HEK293 (cell line): ENCODE measurements around the gene HLF.

Experiments
- GFI1B ChIP-seq: fragments of 450-650 bp; formaldehyde crosslinking; IDR thresholded peaks from 2 replicates; pipeline ENCODE4 v1.5.1; 2016; ENCODE audit warnings: missing biosample characterization, missing genetic modification characterization
- HOXD13 ChIP-seq: sonication (generic); formaldehyde crosslinking; IDR thresholded peaks from 2 replicates; pipeline ENCODE4 v1.8.0; 2022; ENCODE audit warnings: missing genetic modification reagents, borderline replicate concordance
- SP3 ChIP-seq: fragments of 450-650 bp; formaldehyde crosslinking; IDR thresholded peaks from 2 replicates; pipeline ENCODE4 v1.5.1; 2016; ENCODE audit warnings: missing biosample characterization, missing genetic modification characterization
- ZBTB1 ChIP-seq: fragments of 450-650 bp; formaldehyde crosslinking; IDR thresholded peaks from 2 replicates; pipeline ENCODE4 v1.5.1; 2016; ENCODE audit warnings: missing biosample characterization, missing genetic modification characterization
- ZFP37 ChIP-seq: fragments of 450-650 bp; formaldehyde crosslinking; IDR thresholded peaks from 2 replicates; pipeline ENCODE4 v1.5.1; 2016; ENCODE audit warnings: missing biosample characterization, missing genetic modification characterization
- ZNF121 ChIP-seq: fragments of 450-650 bp; formaldehyde crosslinking; IDR thresholded peaks from 2 replicates; pipeline ENCODE4 v1.5.1; 2016; ENCODE audit warnings: missing biosample characterization, missing genetic modification characterization
- ZNF16 ChIP-seq: fragments of 450-650 bp; formaldehyde crosslinking; IDR thresholded peaks from 2 replicates; pipeline ENCODE4 v1.5.1; 2016; ENCODE audit warnings: low read depth, missing biosample characterization, missing genetic modification characterization
- ZNF202 ChIP-seq: fragments of 450-650 bp; formaldehyde crosslinking; IDR thresholded peaks from 2 replicates; pipeline ENCODE4 v1.5.1; 2016; ENCODE audit warnings: missing biosample characterization, missing genetic modification characterization, borderline replicate concordance
- ZNF239 ChIP-seq: fragments of 450-650 bp; formaldehyde crosslinking; IDR thresholded peaks from 2 replicates; pipeline ENCODE4 v1.5.1; 2016; ENCODE audit warnings: missing biosample characterization, missing genetic modification characterization
- ZNF311 ChIP-seq: fragments of 450-650 bp; formaldehyde crosslinking; IDR thresholded peaks from 2 replicates; pipeline ENCODE4 v1.5.1; 2017; ENCODE audit warnings: missing biosample characterization, missing genetic modification characterization, borderline replicate concordance
- ZNF341 ChIP-seq: fragments of 450-650 bp; formaldehyde crosslinking; IDR thresholded peaks from 2 replicates; pipeline ENCODE4; 2016; ENCODE audit warnings: low read depth, missing biosample characterization, missing genetic modification characterization
- ZNF423 ChIP-seq: fragments of 450-650 bp; formaldehyde crosslinking; IDR thresholded peaks from 2 replicates; pipeline ENCODE4 v1.5.1; 2016; ENCODE audit warnings: missing biosample characterization, missing genetic modification characterization
- ZNF501 ChIP-seq: fragments of 450-650 bp; formaldehyde crosslinking; IDR thresholded peaks from 2 replicates; pipeline ENCODE4 v1.5.1; 2016; ENCODE audit warnings: missing biosample characterization, missing genetic modification characterization
- ZNF521 ChIP-seq: fragments of 450-650 bp; formaldehyde crosslinking; IDR thresholded peaks from 2 replicates; pipeline ENCODE4 v1.5.1; 2017; ENCODE audit warnings: missing biosample characterization, mild to moderate bottlenecking, missing genetic modification characterization
- ZNF600 ChIP-seq: fragments of 450-650 bp; formaldehyde crosslinking; IDR thresholded peaks from 2 replicates; pipeline ENCODE4 v1.5.1; 2016; ENCODE audit warnings: missing biosample characterization, missing genetic modification characterization
- ZNF624 ChIP-seq: fragments of 450-650 bp; formaldehyde crosslinking; IDR thresholded peaks from 2 replicates; pipeline ENCODE4 v1.5.1; 2017; ENCODE audit warnings: missing biosample characterization, missing genetic modification characterization
- ZSCAN16 ChIP-seq: fragments of 450-650 bp; formaldehyde crosslinking; IDR thresholded peaks from 2 replicates; pipeline ENCODE4 v1.5.1; 2016; ENCODE audit warnings: missing biosample characterization, missing genetic modification characterization
- TF ChIP-seq, protein P1 (sequence below): fragments of 450-650 bp; formaldehyde crosslinking; IDR thresholded peaks from 2 replicates; pipeline ENCODE4; 2016; ENCODE audit warnings: missing biosample characterization, missing genetic modification characterization
- TF ChIP-seq, protein P2 (sequence below): fragments of 450-650 bp; formaldehyde crosslinking; IDR thresholded peaks from 2 replicates; pipeline ENCODE4 v1.5.1; 2016; ENCODE audit warnings: missing biosample characterization, missing genetic modification characterization
- TF ChIP-seq, protein P3 (sequence below): fragments of 450-650 bp; formaldehyde crosslinking; IDR thresholded peaks from 2 replicates; pipeline ENCODE4 v1.5.1; 2016; ENCODE audit warnings: missing biosample characterization, missing genetic modification characterization
- TF ChIP-seq, protein P4 (sequence below): fragments of 450-650 bp; formaldehyde crosslinking; IDR thresholded peaks from 2 replicates; pipeline ENCODE4 v1.5.1; 2016; ENCODE audit warnings: missing biosample characterization, missing genetic modification characterization
- TF ChIP-seq, protein P5 (sequence below): fragments of 450-650 bp; formaldehyde crosslinking; IDR thresholded peaks from 2 replicates; pipeline ENCODE4 v1.5.1; 2016; ENCODE audit warnings: missing biosample characterization, missing genetic modification characterization, low read depth
- TF ChIP-seq, protein P6 (sequence below): fragments of 450-650 bp; formaldehyde crosslinking; IDR thresholded peaks from 2 replicates; pipeline ENCODE4 v1.5.1; 2016; ENCODE audit warnings: missing biosample characterization, missing genetic modification characterization
- TF ChIP-seq, protein P7 (sequence below): fragments of 450-650 bp; formaldehyde crosslinking; optimal IDR thresholded peaks from 2 replicates; pipeline ENCODE3; 2016; ENCODE audit warnings: missing biosample characterization, mild to moderate bottlenecking, missing genetic modification characterization
- TF ChIP-seq, protein P8 (sequence below): fragments of 450-650 bp; formaldehyde crosslinking; IDR thresholded peaks from 2 replicates; pipeline ENCODE4 v1.5.1; 2017; ENCODE audit warnings: missing biosample characterization, missing genetic modification characterization

Gene HLF

DNA sequence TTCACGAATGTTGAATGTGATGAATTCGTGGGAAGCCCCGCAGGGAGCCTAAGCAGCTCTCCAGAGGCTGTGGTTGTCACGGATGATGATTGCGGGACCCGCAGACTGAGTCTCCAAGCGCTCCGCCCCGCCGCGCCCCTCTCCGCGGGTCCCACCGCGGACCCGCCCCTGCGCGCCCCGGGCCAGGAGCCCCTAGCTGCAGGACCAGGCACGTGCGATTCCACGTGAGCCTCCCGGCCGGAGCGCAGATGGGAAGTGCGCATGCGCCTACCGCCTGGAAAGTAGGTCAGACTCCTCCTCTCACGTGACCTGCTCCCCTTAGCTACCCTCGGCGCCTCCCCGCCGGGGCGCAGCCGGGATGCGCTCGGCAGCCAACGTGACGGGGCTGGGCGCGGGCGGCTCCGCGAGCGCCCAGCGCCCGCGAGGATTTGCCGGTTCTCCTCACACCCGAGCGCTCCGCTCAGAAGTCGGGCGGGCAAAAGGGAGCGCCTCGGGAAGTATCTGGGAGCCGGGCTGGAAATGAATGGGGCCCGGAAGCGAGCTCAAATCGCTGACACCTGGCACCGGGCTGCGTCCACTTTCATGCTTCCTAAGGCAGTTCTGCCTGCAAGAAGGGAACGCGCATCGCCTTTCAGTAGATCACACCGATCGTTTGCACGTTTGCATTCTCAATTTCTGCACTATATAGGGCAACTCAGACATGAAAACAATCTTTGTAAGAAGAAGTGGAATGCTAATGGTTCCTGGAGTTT is 26.4 kb upstream of the HLF start (continued):
- TF ChIP-seq HOXD13 (no peak), ZNF521 (tag by site-specific recombination) (no peak), ZNF202 (no peak), SP3 (tag by site-specific recombination) (peak; percentile 84), ZNF239 (tag by site-specific recombination) (no peak), ZNF501 (tag by site-specific recombination) (no peak), ZNF311 (no peak), ZSCAN16 (tag by site-specific recombination) (no peak), ZFP37 (tag by site-specific recombination) (no peak), ZNF16 (tag by site-specific recombination) (no peak), ZNF341 (tag by site-specific recombination) (peak; percentile 59; the same call in 1 of the 2 replicates), ZNF121 (tag by site-specific recombination) (no peak), ZNF624 (no peak), ZNF600 (tag by site-specific recombination) (no peak), ZBTB1 (no peak), GFI1B (tag by site-specific recombination) (no peak), ZNF423 (tag by site-specific recombination) (no peak)
- TF ChIP-seq, protein P1, sequence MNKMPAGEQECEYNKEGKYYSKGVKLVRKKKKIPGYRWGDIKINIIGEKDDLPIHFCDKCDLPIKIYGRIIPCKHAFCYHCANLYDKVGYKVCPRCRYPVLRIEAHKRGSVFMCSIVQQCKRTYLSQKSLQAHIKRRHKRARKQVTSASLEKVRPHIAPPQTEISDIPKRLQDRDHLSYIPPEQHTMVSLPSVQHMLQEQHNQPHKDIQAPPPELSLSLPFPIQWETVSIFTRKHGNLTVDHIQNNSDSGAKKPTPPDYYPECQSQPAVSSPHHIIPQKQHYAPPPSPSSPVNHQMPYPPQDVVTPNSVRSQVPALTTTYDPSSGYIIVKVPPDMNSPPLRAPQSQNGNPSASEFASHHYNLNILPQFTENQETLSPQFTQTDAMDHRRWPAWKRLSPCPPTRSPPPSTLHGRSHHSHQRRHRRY (tag by site-specific recombination): no peak
- TF ChIP-seq, protein P2, sequence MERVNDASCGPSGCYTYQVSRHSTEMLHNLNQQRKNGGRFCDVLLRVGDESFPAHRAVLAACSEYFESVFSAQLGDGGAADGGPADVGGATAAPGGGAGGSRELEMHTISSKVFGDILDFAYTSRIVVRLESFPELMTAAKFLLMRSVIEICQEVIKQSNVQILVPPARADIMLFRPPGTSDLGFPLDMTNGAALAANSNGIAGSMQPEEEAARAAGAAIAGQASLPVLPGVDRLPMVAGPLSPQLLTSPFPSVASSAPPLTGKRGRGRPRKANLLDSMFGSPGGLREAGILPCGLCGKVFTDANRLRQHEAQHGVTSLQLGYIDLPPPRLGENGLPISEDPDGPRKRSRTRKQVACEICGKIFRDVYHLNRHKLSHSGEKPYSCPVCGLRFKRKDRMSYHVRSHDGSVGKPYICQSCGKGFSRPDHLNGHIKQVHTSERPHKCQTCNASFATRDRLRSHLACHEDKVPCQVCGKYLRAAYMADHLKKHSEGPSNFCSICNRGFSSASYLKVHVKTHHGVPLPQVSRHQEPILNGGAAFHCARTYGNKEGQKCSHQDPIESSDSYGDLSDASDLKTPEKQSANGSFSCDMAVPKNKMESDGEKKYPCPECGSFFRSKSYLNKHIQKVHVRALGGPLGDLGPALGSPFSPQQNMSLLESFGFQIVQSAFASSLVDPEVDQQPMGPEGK (tag by site-specific recombination): peak; percentile 61
- TF ChIP-seq, protein P3, sequence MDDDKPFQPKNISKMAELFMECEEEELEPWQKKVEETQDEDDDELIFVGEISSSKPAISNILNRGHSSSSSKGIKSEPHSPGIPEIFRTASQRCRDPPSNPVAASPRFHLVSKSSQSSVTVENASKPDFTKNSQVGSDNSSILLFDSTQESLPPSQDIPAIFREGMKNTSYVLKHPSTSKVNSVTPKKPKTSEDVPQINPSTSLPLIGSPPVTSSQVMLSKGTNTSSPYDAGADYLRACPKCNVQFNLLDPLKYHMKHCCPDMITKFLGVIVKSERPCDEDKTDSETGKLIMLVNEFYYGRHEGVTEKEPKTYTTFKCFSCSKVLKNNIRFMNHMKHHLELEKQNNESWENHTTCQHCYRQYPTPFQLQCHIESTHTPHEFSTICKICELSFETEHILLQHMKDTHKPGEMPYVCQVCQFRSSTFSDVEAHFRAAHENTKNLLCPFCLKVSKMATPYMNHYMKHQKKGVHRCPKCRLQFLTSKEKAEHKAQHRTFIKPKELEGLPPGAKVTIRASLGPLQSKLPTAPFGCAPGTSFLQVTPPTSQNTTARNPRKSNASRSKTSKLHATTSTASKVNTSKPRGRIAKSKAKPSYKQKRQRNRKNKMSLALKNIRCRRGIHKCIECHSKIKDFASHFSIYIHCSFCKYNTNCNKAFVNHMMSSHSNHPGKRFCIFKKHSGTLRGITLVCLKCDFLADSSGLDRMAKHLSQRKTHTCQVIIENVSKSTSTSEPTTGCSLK (tag by site-specific recombination): no peak
- TF ChIP-seq, protein P4, sequence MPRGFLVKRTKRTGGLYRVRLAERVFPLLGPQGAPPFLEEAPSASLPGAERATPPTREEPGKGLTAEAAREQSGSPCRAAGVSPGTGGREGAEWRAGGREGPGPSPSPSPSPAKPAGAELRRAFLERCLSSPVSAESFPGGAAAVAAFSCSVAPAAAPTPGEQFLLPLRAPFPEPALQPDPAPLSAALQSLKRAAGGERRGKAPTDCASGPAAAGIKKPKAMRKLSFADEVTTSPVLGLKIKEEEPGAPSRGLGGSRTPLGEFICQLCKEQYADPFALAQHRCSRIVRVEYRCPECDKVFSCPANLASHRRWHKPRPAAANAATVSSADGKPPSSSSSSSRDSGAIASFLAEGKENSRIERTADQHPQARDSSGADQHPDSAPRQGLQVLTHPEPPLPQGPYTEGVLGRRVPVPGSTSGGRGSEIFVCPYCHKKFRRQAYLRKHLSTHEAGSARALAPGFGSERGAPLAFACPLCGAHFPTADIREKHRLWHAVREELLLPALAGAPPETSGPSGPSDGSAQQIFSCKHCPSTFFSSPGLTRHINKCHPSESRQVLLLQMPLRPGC (tag by site-specific recombination): no peak
- TF ChIP-seq, protein P5, sequence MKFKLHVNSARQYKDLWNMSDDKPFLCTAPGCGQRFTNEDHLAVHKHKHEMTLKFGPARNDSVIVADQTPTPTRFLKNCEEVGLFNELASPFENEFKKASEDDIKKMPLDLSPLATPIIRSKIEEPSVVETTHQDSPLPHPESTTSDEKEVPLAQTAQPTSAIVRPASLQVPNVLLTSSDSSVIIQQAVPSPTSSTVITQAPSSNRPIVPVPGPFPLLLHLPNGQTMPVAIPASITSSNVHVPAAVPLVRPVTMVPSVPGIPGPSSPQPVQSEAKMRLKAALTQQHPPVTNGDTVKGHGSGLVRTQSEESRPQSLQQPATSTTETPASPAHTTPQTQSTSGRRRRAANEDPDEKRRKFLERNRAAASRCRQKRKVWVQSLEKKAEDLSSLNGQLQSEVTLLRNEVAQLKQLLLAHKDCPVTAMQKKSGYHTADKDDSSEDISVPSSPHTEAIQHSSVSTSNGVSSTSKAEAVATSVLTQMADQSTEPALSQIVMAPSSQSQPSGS (tag by site-specific recombination): no peak
- TF ChIP-seq, protein P6, sequence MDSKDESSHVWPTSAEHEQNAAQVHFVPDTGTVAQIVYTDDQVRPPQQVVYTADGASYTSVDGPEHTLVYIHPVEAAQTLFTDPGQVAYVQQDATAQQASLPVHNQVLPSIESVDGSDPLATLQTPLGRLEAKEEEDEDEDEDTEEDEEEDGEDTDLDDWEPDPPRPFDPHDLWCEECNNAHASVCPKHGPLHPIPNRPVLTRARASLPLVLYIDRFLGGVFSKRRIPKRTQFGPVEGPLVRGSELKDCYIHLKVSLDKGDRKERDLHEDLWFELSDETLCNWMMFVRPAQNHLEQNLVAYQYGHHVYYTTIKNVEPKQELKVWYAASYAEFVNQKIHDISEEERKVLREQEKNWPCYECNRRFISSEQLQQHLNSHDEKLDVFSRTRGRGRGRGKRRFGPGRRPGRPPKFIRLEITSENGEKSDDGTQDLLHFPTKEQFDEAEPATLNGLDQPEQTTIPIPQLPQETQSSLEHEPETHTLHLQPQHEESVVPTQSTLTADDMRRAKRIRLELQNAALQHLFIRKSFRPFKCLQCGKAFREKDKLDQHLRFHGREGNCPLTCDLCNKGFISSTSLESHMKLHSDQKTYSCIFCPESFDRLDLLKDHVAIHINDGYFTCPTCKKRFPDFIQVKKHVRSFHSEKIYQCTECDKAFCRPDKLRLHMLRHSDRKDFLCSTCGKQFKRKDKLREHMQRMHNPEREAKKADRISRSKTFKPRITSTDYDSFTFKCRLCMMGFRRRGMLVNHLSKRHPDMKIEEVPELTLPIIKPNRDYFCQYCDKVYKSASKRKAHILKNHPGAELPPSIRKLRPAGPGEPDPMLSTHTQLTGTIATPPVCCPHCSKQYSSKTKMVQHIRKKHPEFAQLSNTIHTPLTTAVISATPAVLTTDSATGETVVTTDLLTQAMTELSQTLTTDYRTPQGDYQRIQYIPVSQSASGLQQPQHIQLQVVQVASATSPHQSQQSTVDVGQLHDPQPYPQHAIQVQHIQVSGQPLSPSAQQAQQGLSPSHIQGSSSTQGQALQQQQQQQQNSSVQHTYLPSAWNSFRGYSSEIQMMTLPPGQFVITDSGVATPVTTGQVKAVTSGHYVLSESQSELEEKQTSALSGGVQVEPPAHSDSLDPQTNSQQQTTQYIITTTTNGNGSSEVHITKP (tag by site-specific recombination): peak; percentile 96
- TF ChIP-seq, protein P7, sequence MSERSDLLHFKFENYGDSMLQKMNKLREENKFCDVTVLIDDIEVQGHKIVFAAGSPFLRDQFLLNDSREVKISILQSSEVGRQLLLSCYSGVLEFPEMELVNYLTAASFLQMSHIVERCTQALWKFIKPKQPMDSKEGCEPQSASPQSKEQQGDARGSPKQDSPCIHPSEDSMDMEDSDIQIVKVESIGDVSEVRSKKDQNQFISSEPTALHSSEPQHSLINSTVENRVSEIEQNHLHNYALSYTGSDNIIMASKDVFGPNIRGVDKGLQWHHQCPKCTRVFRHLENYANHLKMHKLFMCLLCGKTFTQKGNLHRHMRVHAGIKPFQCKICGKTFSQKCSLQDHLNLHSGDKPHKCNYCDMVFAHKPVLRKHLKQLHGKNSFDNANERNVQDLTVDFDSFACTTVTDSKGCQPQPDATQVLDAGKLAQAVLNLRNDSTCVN (tag by site-specific recombination): peak; percentile 88
- TF ChIP-seq, protein P8, sequence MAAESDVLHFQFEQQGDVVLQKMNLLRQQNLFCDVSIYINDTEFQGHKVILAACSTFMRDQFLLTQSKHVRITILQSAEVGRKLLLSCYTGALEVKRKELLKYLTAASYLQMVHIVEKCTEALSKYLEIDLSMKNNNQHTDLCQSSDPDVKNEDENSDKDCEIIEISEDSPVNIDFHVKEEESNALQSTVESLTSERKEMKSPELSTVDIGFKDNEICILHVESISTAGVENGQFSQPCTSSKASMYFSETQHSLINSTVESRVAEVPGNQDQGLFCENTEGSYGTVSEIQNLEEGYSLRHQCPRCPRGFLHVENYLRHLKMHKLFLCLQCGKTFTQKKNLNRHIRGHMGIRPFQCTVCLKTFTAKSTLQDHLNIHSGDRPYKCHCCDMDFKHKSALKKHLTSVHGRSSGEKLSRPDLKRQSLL (tag by site-specific recombination): no peak
